MV-4-11 (cell line): Measurements from ENCODE around the gene CMTM7.

Source experiments
- DNase-seq: peaks from one replicate; lab custom pipeline; 2025; lab: John Stamatoyannopoulos, UW

The CMTM7 gene

GRCh38 chr3:32493437-32494414 lies 102.1 kb downstream of the CMTM7 start:
- DNase-seq, result peak; percentile 1

GRCh38 chr3:32495085-32495484 lies 103.4 kb downstream of the CMTM7 start:
- DNase-seq, result no peak

- DNase-seq, result no peak
Observed at GRCh38 chr3:32495609-32496008, 104.0 kb downstream of the CMTM7 start.

DNA sequence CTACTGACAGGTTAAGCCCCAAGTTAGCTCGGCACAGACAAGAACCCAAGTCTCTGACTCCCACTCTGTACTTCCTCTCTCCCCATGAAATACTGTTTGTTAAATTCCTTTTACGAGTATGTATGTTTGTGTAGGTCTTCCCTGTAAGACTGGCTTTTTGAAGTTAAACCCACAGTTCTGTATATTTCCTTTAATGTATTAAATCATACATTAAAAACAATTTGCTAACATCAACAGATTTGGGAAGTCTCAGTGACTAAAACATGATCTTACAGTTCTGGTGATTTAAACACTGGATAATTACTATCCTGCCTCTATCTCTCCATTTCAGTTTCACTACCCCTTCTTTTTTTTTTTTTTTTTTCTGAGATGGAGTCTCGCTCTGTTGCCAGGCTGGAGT lies 106.6 kb downstream of the CMTM7 start:
- DNase-seq, result peak; percentile 58

DNA sequence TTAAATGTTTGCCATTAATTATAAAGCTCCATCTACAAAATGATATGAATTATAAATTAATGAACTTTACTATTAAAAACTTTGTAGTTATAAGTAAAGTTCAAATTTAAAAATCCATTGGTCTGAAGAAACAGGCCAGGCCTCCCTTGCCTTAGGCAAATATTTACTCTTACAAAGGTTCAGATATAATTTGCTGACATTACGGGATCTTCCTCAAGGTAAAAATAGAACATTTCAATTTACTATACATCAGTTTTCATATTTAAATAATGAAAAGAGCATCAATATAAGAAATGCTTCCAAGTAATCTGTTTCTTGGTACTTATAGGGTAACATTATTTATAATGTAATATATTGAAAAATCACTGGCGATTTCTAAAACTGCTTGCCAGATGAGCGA lies 107.3 kb downstream of the CMTM7 start:
- DNase-seq, result no peak

- no peak for DNase-seq
Observed at GRCh38 chr3:32499585-32499984, 107.9 kb downstream of the CMTM7 start.

- no peak for DNase-seq
Observed at GRCh38 chr3:32500231-32500630, 108.6 kb downstream of the CMTM7 start.

GRCh38 chr3:32500880-32501782 lies 109.5 kb downstream of the CMTM7 start:
- DNase-seq, result peak; percentile 18

DNA sequence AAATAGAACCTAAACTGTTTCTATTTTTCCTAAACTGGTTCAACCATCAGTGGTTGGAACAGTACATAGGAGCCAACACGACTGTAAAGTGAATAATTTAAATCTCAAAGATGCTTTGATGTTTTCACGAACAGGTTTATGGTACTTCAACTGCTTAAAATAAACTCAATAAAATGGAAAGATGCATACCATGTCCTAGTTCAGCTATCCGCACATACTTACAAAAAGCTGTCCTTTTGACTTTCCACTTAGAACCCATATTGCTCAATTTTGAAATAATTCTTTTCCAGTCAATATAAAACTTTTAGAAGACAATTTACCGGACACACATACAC lies 110.1 kb downstream of the CMTM7 start:
- no peak for DNase-seq

DNA sequence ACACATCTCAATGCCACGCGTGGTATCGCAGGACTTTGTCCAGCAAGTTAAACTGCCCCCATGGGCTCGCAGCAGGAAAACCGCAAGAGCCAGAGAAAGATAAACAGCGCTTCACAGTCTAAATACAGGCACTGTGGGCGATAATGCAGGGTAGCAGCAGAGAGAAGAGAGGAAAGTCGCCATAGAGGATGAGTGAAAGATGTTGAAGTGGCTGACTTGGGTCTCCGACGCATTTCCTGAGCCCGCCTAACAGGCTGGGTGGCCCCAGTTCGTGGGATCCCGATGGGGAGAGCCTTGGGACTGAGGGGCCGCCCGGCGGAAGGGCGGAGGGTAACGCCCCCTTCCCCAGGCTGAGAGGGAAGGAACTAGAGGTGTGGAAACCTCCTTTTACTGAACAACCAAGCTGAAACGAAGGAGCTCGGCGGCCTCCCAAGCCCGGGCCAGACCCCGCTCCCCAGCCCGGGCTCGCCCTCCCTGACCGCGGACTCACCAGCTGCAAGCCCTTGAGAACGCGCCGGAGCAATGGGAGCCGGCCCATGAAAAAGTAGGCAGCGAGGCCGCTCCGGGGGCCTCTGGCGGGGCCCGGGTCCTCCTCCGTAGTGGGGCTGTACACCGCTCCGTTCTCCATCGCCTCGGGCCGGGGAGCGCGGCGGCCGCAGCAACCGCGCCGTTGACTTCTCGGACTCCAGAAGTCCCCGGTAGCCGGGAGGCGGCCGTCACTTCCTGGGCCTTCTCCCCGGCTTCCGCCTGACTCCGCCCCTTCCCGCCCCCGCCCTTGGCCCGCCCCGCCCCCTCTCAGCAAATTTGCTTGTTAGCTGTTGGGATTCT lies 110.7 kb downstream of the CMTM7 start, which contains the start of gene CMTM6:
CMTM6 (minus strand) TSS at position 735 of the 828 bp plus-strand sequence; CDS start at position 628, 107 bp downstream.
- DNase-seq, result peak; percentile 56

GRCh38 chr3:32502946-32503286 lies 111.3 kb downstream of the CMTM7 start:
- DNase-seq, result no peak
